Astrocyte (in vitro differentiated cells and primary cell): ENCODE results near the gene FICD. TPM values are rescaled to one million over a fixed set of nuclear protein-coding genes. Genes with fewer than 3 reads are reported as not detected.

Source experiments
- DNase-seq: peaks from one replicate; pipeline ENCODE4 v3.0.0-alpha.2; 2010; ENCODE audit warnings: low read depth
- FAIRE-seq: peaks from 2 replicates; lab custom pipeline; 2011; peaks lifted over from hg19 to GRCh38; lab: Jason Lieb, UNC
- H2AFZ ChIP-seq: 2 replicates; pipeline ENCODE4 v1.6.0; 2012; ENCODE audit warnings: low read depth, low read length, inconsistent platforms
- H3K27ac ChIP-seq: 2 replicates; pipeline ENCODE4 v1.5.1; 2011; ENCODE audit warnings: low read depth, low read length, inconsistent platforms
- H3K27me3 ChIP-seq: 2 replicates; pipeline ENCODE4 v1.6.0; 2011; ENCODE audit warnings: low read length, inconsistent platforms; ENCODE audit not compliant: insufficient read depth
- H3K36me3 ChIP-seq: 2 replicates; pipeline ENCODE4 v1.5.1; 2011; ENCODE audit warnings: low read length, inconsistent platforms; ENCODE audit not compliant: insufficient read depth
- H3K4me1 ChIP-seq: 2 replicates; pipeline ENCODE4 v1.5.1; 2011; ENCODE audit warnings: low read length, inconsistent platforms; ENCODE audit not compliant: insufficient read depth
- H3K4me2 ChIP-seq: 2 replicates; pipeline ENCODE4 v1.6.0; 2012; ENCODE audit warnings: low read length, inconsistent platforms
- H3K4me3 ChIP-seq: 2 replicates; pipeline ENCODE4 v1.5.1; 2011; ENCODE audit warnings: low read depth, mild to moderate bottlenecking, low read length, inconsistent platforms; ENCODE audit not compliant: insufficient read depth
- H3K79me2 ChIP-seq: 2 replicates; pipeline ENCODE4 v1.6.0; 2012; ENCODE audit warnings: mild to moderate bottlenecking, low read length, inconsistent platforms; ENCODE audit not compliant: insufficient read depth
- H3K9ac ChIP-seq: 2 replicates; pipeline ENCODE4 v1.6.0; 2012; ENCODE audit warnings: mild to moderate bottlenecking, low read length, inconsistent platforms
- H3K9me3 ChIP-seq: 2 replicates; pipeline ENCODE4 v1.5.1; 2012; ENCODE audit warnings: low read depth, mild to moderate bottlenecking, low read length, inconsistent platforms; ENCODE audit not compliant: insufficient read depth
- H4K20me1 ChIP-seq: 2 replicates; pipeline ENCODE4 v1.6.0; 2012; ENCODE audit warnings: low read length, inconsistent platforms; ENCODE audit not compliant: insufficient read depth
- H3K27ac Mint-ChIP-seq: one replicate; pipeline ENCODE4 v1.8.0; 2021; ENCODE audit warnings: mild to moderate bottlenecking, mixed read lengths; ENCODE audit not compliant: unreplicated experiment
- H3K27me3 Mint-ChIP-seq: one replicate; pipeline ENCODE4 v1.8.0; 2021; ENCODE audit warnings: low read depth, mixed read lengths; ENCODE audit not compliant: unreplicated experiment
- H3K36me3 Mint-ChIP-seq: one replicate; pipeline ENCODE4 v1.8.0; 2021; ENCODE audit warnings: low read depth, mixed read lengths; ENCODE audit not compliant: unreplicated experiment
- H3K4me1 Mint-ChIP-seq: one replicate; pipeline ENCODE4 v1.8.0; 2021; ENCODE audit warnings: low read depth, mixed read lengths; ENCODE audit not compliant: unreplicated experiment
- H3K4me3 Mint-ChIP-seq: one replicate; pipeline ENCODE4 v1.8.0; 2021; ENCODE audit warnings: mild to moderate bottlenecking, moderate library complexity, mixed read lengths; ENCODE audit not compliant: unreplicated experiment
- H3K9me3 Mint-ChIP-seq: one replicate; pipeline ENCODE4 v1.8.0; 2021; ENCODE audit warnings: mild to moderate bottlenecking, mixed read lengths; ENCODE audit not compliant: unreplicated experiment
- CTCF ChIP-seq: IDR thresholded peaks from 2 replicates; pipeline ENCODE4 v1.5.1; 2011; ENCODE audit warnings: low read depth, mild to moderate bottlenecking, inconsistent platforms, low read length, moderate library complexity; ENCODE audit not compliant: insufficient read depth
- EZH2 ChIP-seq: IDR thresholded peaks from 2 replicates; pipeline ENCODE4 v1.6.1; 2012; ENCODE audit warnings: mild to moderate bottlenecking, low read length, inconsistent platforms; ENCODE audit not compliant: insufficient read depth
- total RNA-seq: library from RNA; stranded (reverse); gene quantifications from 2 replicates; pipeline ENCODE4 v1.2.1, GENCODE V29; 2021

FICD gene
- total RNA-seq, 1 donor from 2014 or later = 3.5 TPM

GRCh38 chr12:108565976-108566375 lies 50.9 kb downstream of the FICD start:
- H2AFZ ChIP-seq = no peak overlapping the region
- H3K27ac ChIP-seq = no peak overlapping the region
- peaks cover 21% of the 10 kb centered on the region for H3K79me2 ChIP-seq
- H3K4me3 ChIP-seq = no peak overlapping the region
- no peak overlapping the region for H3K4me2 ChIP-seq
- H3K9ac ChIP-seq = no peak overlapping the region
- Mint-ChIP-seq H3K27me3 (no peaks in the 10 kb centered on the region), H3K36me3 (peaks cover 3% of the 10 kb centered on the region), H3K27ac (peak overlapping the region; percentile 18), H3K9me3 (no peaks in the 10 kb centered on the region), H3K4me1 (peaks cover 25% of the 10 kb centered on the region), H3K4me3 (no peak overlapping the region)
- peaks cover 9% of the 10 kb centered on the region for H4K20me1 ChIP-seq
- H3K36me3 ChIP-seq = peaks cover 45% of the 10 kb centered on the region
- no peak for FAIRE-seq
- H3K9me3 ChIP-seq = no peaks in the 10 kb centered on the region
- H3K27me3 ChIP-seq = no peaks in the 10 kb centered on the region
- peak; percentile 54 for DNase-seq
- TF ChIP-seq EZH2 (no peak), CTCF (no peak)
- H3K4me1 ChIP-seq = peaks cover 21% of the 10 kb centered on the region

DNA sequence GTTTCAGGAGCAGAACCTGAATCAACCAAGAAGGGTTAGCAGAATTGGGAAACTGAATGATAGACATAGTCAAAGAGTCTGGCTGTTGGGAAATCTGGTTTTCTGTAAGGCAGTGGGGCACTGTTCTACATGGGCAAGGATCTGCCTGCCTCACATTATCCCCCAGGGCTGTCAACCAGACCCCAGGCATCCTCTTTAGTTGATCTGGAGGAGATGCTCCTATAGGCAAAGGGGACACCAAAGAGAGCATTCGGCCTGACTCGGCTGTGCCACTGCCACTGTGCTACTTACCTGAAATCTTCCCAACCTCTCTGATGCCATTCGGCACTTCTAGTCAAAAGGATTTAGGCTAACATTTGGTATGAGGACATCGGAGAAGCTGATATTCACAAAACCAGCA lies 51.4 kb downstream of the FICD start:
- FAIRE-seq (no peak), DNase-seq (no peak)
- Mint-ChIP-seq H3K27ac (peak overlapping the region; percentile 18), H3K4me3 (no peak overlapping the region), H3K4me1 (peaks cover 25% of the 10 kb centered on the region), H3K27me3 (no peaks in the 10 kb centered on the region), H3K36me3 (peaks cover 3% of the 10 kb centered on the region), H3K9me3 (no peaks in the 10 kb centered on the region)
- Histone ChIP-seq H3K4me2 (no peak overlapping the region), H2AFZ (no peak overlapping the region), H3K27me3 (no peaks in the 10 kb centered on the region), H3K4me1 (peaks cover 21% of the 10 kb centered on the region), H3K36me3 (peaks cover 45% of the 10 kb centered on the region), H3K9me3 (no peaks in the 10 kb centered on the region), H3K9ac (no peak overlapping the region), H4K20me1 (peaks cover 9% of the 10 kb centered on the region), H3K27ac (no peak overlapping the region), H3K79me2 (peaks cover 20% of the 10 kb centered on the region), H3K4me3 (no peak overlapping the region)
- TF ChIP-seq CTCF (no peak), EZH2 (no peak)

DNA sequence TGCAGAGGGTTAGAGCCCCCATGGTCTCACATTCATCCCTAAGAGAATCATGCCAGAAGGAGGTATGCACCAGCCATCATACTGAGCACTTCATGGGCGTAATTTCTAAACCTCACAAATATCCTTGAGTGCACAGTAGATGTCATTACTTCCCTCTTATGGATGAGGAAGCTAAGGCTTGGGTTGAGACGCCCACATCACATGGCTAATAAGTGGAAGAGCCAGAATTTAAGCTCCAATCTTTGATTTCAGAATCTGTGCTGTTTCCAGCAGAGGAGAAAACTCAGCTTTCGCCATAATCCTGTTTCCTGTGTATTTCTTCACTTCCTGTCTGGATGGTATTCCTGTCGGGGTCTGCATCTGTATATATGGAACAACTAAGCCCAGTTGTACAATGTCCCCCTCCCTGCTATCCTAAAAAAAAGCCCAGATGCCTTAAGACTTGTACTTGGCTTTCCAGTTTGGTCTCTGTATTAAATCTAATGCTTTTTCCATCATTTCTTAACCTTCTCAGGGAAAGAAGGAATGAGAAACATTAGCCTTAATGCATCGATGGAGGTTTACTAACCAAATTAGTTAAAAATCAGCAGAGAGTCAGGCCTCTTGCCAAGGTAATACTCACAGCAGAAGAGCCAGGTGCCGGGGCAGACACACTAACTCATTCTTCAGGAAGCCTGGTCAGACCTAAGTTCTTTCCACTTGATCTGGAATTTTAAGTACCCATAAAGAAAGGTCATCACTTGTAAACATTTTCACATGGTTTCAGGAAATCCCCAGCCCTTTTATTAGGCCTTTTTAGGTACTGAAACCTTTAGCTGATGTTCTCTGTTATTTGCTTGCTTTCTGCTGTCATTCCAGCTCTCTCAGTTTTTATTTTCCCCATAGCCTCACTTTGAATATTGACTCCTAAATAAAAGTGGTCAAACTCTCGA lies 52.6 kb downstream of the FICD start:
- Mint-ChIP-seq H3K4me3 (no peak overlapping the region), H3K4me1 (peaks cover 25% of the 10 kb centered on the region), H3K9me3 (no peaks in the 10 kb centered on the region), H3K36me3 (peaks cover 3% of the 10 kb centered on the region), H3K27ac (no peak overlapping the region), H3K27me3 (no peaks in the 10 kb centered on the region)
- no peak overlapping the region for H3K9ac ChIP-seq
- peaks cover 18% of the 10 kb centered on the region for H3K79me2 ChIP-seq
- no peak overlapping the region for H3K4me3 ChIP-seq
- peaks cover 45% of the 10 kb centered on the region for H3K36me3 ChIP-seq
- FAIRE-seq (no peak), DNase-seq (peak; percentile 68)
- no peak overlapping the region for H3K27ac ChIP-seq
- H3K4me2 ChIP-seq = no peak overlapping the region
- H3K9me3 ChIP-seq = no peaks in the 10 kb centered on the region
- H3K4me1 ChIP-seq = peaks cover 15% of the 10 kb centered on the region
- TF ChIP-seq EZH2 = no peak
- no peak for TF ChIP-seq CTCF
- peaks cover 9% of the 10 kb centered on the region for H4K20me1 ChIP-seq
- H3K27me3 ChIP-seq = no peaks in the 10 kb centered on the region
- H2AFZ ChIP-seq = no peak overlapping the region
